Erythroblast (primary cell): Measurements from ENCODE around the gene PCDHGA2.

Experiments
- GATA1 ChIP-seq: IDR thresholded peaks from 2 replicates; pipeline ENCODE4 v1.6.1; 2011; ENCODE audit warnings: low read depth, mild to moderate bottlenecking, control low read depth, low read length, moderate library complexity
- POLR2A ChIP-seq: IDR thresholded peaks from 2 replicates; pipeline ENCODE4 v1.6.1; 2011; ENCODE audit warnings: mild to moderate bottlenecking, low read length

DNA sequence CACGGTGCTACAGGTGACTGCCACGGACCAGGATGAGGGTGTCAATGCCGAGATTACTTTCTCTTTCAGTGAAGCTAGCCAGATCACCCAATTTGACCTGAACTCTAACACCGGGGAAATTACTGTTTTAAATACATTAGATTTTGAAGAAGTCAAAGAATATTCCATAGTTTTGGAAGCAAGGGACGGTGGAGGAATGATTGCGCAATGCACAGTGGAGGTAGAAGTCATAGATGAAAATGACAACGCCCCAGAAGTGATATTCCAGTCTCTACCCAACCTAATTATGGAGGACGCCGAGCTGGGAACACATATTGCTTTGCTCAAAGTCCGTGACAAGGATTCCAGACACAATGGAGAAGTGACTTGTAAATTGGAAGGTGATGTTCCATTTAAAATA is 50.1 kb downstream of the PCDHGA2 start:
- TF ChIP-seq POLR2A, result no peak
- TF ChIP-seq GATA1, result no peak
